Aorta (tissue), 5 donors: ENCODE measurements around the gene EIF2S3B. TPM values are rescaled to one million over a fixed set of nuclear protein-coding genes. Genes with fewer than 3 reads are reported as not detected.
"Not testable (repeated sequence)": the region's sequence is repeated elsewhere in the genome, so short reads cannot be mapped to it uniquely, and the experiment has no call there.

Experiments used
- ATAC-seq: fragments of 200-7000 bp; cut with Tn5 transposase; one replicate; pipeline ENCODE4 v1.9.1; 2022; ENCODE audit warnings: moderate library complexity; ENCODE audit not compliant: low FRiP score
- DNase-seq, 2 donors: peaks; one replicate each; pipeline ENCODE4 v3.0.0-alpha.2; 2020
- H3K27ac ChIP-seq, 2 donors: one replicate each; pipeline ENCODE4 v1.5.1; 2013; ENCODE audit warnings: low read length in 2 of 2, mild to moderate bottlenecking in 2 of 2, moderate library complexity in 2 of 2, control low read depth in 1 of 2, inconsistent platforms in 1 of 2, low read depth in 1 of 2
- H3K27me3 ChIP-seq, 2 donors: one replicate each; pipeline ENCODE4 v1.6.1; 2013; ENCODE audit warnings: control low read depth in 1 of 2, low read length in 1 of 2, mild to moderate bottlenecking in 1 of 2, moderate library complexity in 1 of 2; ENCODE audit not compliant: insufficient read depth in 2 of 2, control insufficient read depth in 1 of 2
- H3K36me3 ChIP-seq, 2 donors: one replicate each; pipeline ENCODE4 v1.6.1; 2013; ENCODE audit warnings: control low read depth in 1 of 2, low read length in 1 of 2, mild to moderate bottlenecking in 1 of 2; ENCODE audit not compliant: insufficient read depth in 2 of 2, control insufficient read depth in 1 of 2
- H3K4me1 ChIP-seq, 2 donors: one replicate each; pipeline ENCODE4 v1.6.1; 2013; ENCODE audit warnings: low read length in 2 of 2, control low read depth in 1 of 2, mild to moderate bottlenecking in 1 of 2, moderate library complexity in 1 of 2; ENCODE audit not compliant: insufficient read depth in 2 of 2, control insufficient read depth in 1 of 2
- H3K4me3 ChIP-seq, 2 donors: one replicate each; pipeline ENCODE4 v1.5.1; 2013; ENCODE audit warnings: low read length in 2 of 2, control low read depth in 1 of 2, mild to moderate bottlenecking in 1 of 2
- H3K9me3 ChIP-seq: one replicate; pipeline ENCODE4 v1.6.1; 2013; ENCODE audit warnings: mild to moderate bottlenecking, low read length; ENCODE audit not compliant: control insufficient read depth
- WGBS, 2 donors: extraction: QIAGEN DNeasy Blood & Tissue Kit; methylation state at CpG; one replicate each; pipeline ENCODE4 v1.1.7; 2013; 5-methylcytosine and 5-hydroxymethylcytosine counted together
- intact Hi-C, 2 donors: fragments of 100-400 bp; cut with DNase I; formaldehyde crosslinking; loops; one replicate each; pipeline versions ENCODE4 v1.14.2 to v1.15.0; 2022
- long read RNA-seq, 2 donors: library from polyadenylated mRNA; unstranded; transcript quantifications; one replicate each; pipeline ENCODE4 v2.0.0, GENCODE V29; 2020 to 2021
- polyA plus RNA-seq, 2 donors: library from polyadenylated mRNA; stranded (reverse); fragments of 200-250 nt; gene quantifications; one replicate each; pipeline ENCODE4 v1.2.3, GENCODE V29; 2013
- total RNA-seq, 2 donors: library from RNA; stranded (reverse); fragmentation: NEBNext Ultra II Directional; extraction: Animal tissue kit (Norgen Biotek cat#: 25700); gene quantifications; one replicate each; pipeline ENCODE4 v1.2.1, GENCODE V29; 2021
- donor health status: healthy with polysubstance abuse.
- donor health status: Bipolar disorder and iron deficiency.
- donor health status: DM: no; HTN: no; CAD: no.
- donor health status: DM: no; HTN: no; CAD: no.
- donor health status: DM: yes; HTN: yes; CAD: no.

The EIF2S3B gene
- total RNA-seq (under 1 TPM; 0.45 to 0.69 TPM), polyA plus RNA-seq (1 to 10 TPM in 1 of 2 donors, under 1 TPM in 1; 0.59 to 2.5 TPM)
- long read RNA-seq, donor 1 = 0 reads
- long read RNA-seq, donor 2 = 0 reads

GRCh38 chr12:10505620-10506019 lies at the start of gene EIF2S3B:
TSS of gene EIF2S3B (plus strand) at chr12:10505890. CDS start at chr12:10505903, 13 bp downstream.
- Histone ChIP-seq H3K27me3 (no peaks in the 10 kb centered on the region), H3K4me1 (no peaks in the 10 kb centered on the region), H3K4me3 (no peak within 1 kb of the TSS), H3K9me3 (peaks cover 1% of the 10 kb centered on the region), H3K27ac (no peak within 1 kb of the TSS), H3K36me3 (no peaks in the 10 kb centered on the region)
- no peak for ATAC-seq
- 93 to 95% methylated on average over 22 of the region's 22 CpGs for WGBS, 2 donors
- intact Hi-C loops = no loop called here
- peak; percentile 24 to 65 for DNase-seq

GRCh38 chr12:10456856-10457255 lies 48.8 kb upstream of the EIF2S3B start:
- peaks cover 2% of the 10 kb centered on the region for H3K9me3 ChIP-seq
- ATAC-seq = no peak
- H3K36me3 ChIP-seq = no peaks in the 10 kb centered on the region
- no peak for DNase-seq
- 73 to 87% methylated on average over 2 of the region's 2 CpGs for WGBS, 2 donors
- H3K4me1 ChIP-seq = no peaks in the 10 kb centered on the region
- intact Hi-C loops = no loop called here
- H3K27ac ChIP-seq = no peak overlapping the region
- H3K4me3 ChIP-seq = no peak overlapping the region
- H3K27me3 ChIP-seq = no peaks in the 10 kb centered on the region

GRCh38 chr12:10457760-10458159 lies 47.9 kb upstream of the EIF2S3B start:
- no peaks in the 10 kb centered on the region for H3K4me1 ChIP-seq
- H3K9me3 ChIP-seq = peaks cover 2% of the 10 kb centered on the region
- no peak overlapping the region for H3K27ac ChIP-seq
- H3K36me3 ChIP-seq = no peaks in the 10 kb centered on the region
- intact Hi-C loops = no loop called here
- no peaks in the 10 kb centered on the region for H3K27me3 ChIP-seq
- DNase-seq = no peak
- ATAC-seq = no peak
- 89 to 90% methylated on average over 3 of the region's 3 CpGs for WGBS, 2 donors
- H3K4me3 ChIP-seq = no peak overlapping the region

- H3K4me3 ChIP-seq = no peak overlapping the region
- intact Hi-C loops = no loop called here
- WGBS, 2 donors = 85 to 86% methylated on average over 4 of the region's 4 CpGs
- DNase-seq (no peak), ATAC-seq (no peak)
- no peaks in the 10 kb centered on the region for H3K4me1 ChIP-seq
- no peaks in the 10 kb centered on the region for H3K36me3 ChIP-seq
- H3K27ac ChIP-seq = no peak overlapping the region
- no peaks in the 10 kb centered on the region for H3K27me3 ChIP-seq
- peaks cover 1% of the 10 kb centered on the region for H3K9me3 ChIP-seq
Measured at GRCh38 chr12:10466311-10466710, 39.4 kb upstream of the EIF2S3B start.

GRCh38 chr12:10469701-10470100 lies 36.0 kb upstream of the EIF2S3B start:
- Histone ChIP-seq H3K27me3 (no peaks in the 10 kb centered on the region), H3K36me3 (no peaks in the 10 kb centered on the region), H3K9me3 (peaks cover 1% of the 10 kb centered on the region), H3K4me3 (no peak overlapping the region), H3K4me1 (no peaks in the 10 kb centered on the region), H3K27ac (no peak overlapping the region)
- 86 to 89% methylated on average over 1 of the region's 1 CpG for WGBS, 2 donors
- intact Hi-C loops = no loop called here
- no peak for DNase-seq
- no peak for ATAC-seq

- DNase-seq, intact Hi-C loops, H3K4me3 ChIP-seq, H3K4me1 ChIP-seq, H3K36me3 ChIP-seq, H3K27ac ChIP-seq, H3K9me3 ChIP-seq, H3K27me3 ChIP-seq, ATAC-seq: not testable (repeated sequence)
- WGBS, 2 donors = 83 to 86% methylated on average over 5 of the region's 5 CpGs
Measured at GRCh38 chr12:10472808-10473207, 32.9 kb upstream of the EIF2S3B start.

- intact Hi-C loops, H3K27ac ChIP-seq, H3K36me3 ChIP-seq, H3K9me3 ChIP-seq, H3K27me3 ChIP-seq, H3K4me3 ChIP-seq, H3K4me1 ChIP-seq, ATAC-seq, DNase-seq: not testable (repeated sequence)
- 70 to 76% methylated on average over 2 of the region's 2 CpGs for WGBS, 2 donors
Measured at GRCh38 chr12:10481901-10482300, 23.8 kb upstream of the EIF2S3B start.

- H3K4me1 ChIP-seq, H3K4me3 ChIP-seq, H3K27me3 ChIP-seq, H3K27ac ChIP-seq, intact Hi-C loops, ATAC-seq, H3K9me3 ChIP-seq, DNase-seq, H3K36me3 ChIP-seq: not testable (repeated sequence)
- 83 to 94% methylated on average over 2 of the region's 2 CpGs for WGBS, 2 donors
Measured at GRCh38 chr12:10487328-10487727, 18.4 kb upstream of the EIF2S3B start.

GRCh38 chr12:10491766-10492165 lies 13.9 kb upstream of the EIF2S3B start:
- DNase-seq (no peak), ATAC-seq (no peak)
- Histone ChIP-seq H3K9me3 (no peaks in the 10 kb centered on the region), H3K4me3 (no peak overlapping the region), H3K27ac (no peak overlapping the region), H3K4me1 (no peaks in the 10 kb centered on the region), H3K27me3 (no peaks in the 10 kb centered on the region), H3K36me3 (no peaks in the 10 kb centered on the region)
- intact Hi-C loops = no loop called here
- 70 to 72% methylated on average over 4 of the region's 4 CpGs for WGBS, 2 donors
